HG03565 (cell line): ENCODE results near the gene CFAP410.

Experiments used
- ATAC-seq: cut with Tn5 transposase; IDR thresholded peaks from one replicate; pipeline ENCODE4 v1.9.1; 2021; ENCODE audit warnings: mild to moderate bottlenecking, moderate library complexity; ENCODE audit not compliant: unreplicated experiment

The CFAP410 gene

GRCh38 chr21:44338971-44339910 lies at the start of gene CFAP410:
Gene CFAP410 (minus strand): TSS chr21:44339390. CDS start chr21:44339194, 196 bp downstream.
- peak; percentile 87 for ATAC-seq

- no peak for ATAC-seq
Observed at GRCh38 chr21:44384968-44385367, 45.8 kb upstream of the CFAP410 start.

- no peak for ATAC-seq
Observed at GRCh38 chr21:44383216-44383615, 44.0 kb upstream of the CFAP410 start.

- ATAC-seq, result no peak
Observed at GRCh38 chr21:44382536-44382935, 43.3 kb upstream of the CFAP410 start.

GRCh38 chr21:44381874-44382273 lies 42.7 kb upstream of the CFAP410 start:
- ATAC-seq, result no peak

GRCh38 chr21:44380876-44381275 lies 41.7 kb upstream of the CFAP410 start:
- no peak for ATAC-seq

- ATAC-seq, result no peak
Observed at GRCh38 chr21:44379991-44380865, 41.0 kb upstream of the CFAP410 start.

- no peak for ATAC-seq
Observed at GRCh38 chr21:44379515-44379848, 40.3 kb upstream of the CFAP410 start.

- ATAC-seq, result no peak
Observed at GRCh38 chr21:44378646-44379514, 39.7 kb upstream of the CFAP410 start.

- no peak for ATAC-seq
Observed at GRCh38 chr21:44377922-44378645, 38.9 kb upstream of the CFAP410 start.

GRCh38 chr21:44377201-44377921 lies 38.2 kb upstream of the CFAP410 start:
- no peak for ATAC-seq

GRCh38 chr21:44376606-44377005 lies 37.4 kb upstream of the CFAP410 start:
- ATAC-seq, result no peak

GRCh38 chr21:44375761-44376241 lies 36.6 kb upstream of the CFAP410 start:
- ATAC-seq, result no peak

GRCh38 chr21:44375281-44375651 lies 36.1 kb upstream of the CFAP410 start:
- ATAC-seq, result no peak

- ATAC-seq, result no peak
Observed at GRCh38 chr21:44374601-44375280, 35.6 kb upstream of the CFAP410 start.

- no peak for ATAC-seq
Observed at GRCh38 chr21:44372616-44373015, 33.4 kb upstream of the CFAP410 start.

GRCh38 chr21:44371596-44371995 lies 32.4 kb upstream of the CFAP410 start:
- ATAC-seq, result no peak

- ATAC-seq, result no peak
Observed at GRCh38 chr21:44370786-44371410, 31.7 kb upstream of the CFAP410 start.
